Kidney (tissue), 14 donors: Measurements from ENCODE around the gene SFTPA1. TPM values are rescaled to one million over a fixed set of nuclear protein-coding genes. Genes with fewer than 3 reads are reported as not detected.
"Not testable (repeated sequence)": the region's sequence is repeated elsewhere in the genome, so short reads cannot be mapped to it uniquely, and the experiment has no call there.

Source experiments
- DNase-seq, 5 donors: peaks; one replicate each; pipeline ENCODE4 v3.0.0-alpha.2; 2013 to 2020
- FAIRE-seq: peaks from 2 replicates; lab custom pipeline; 2012; peaks lifted over from hg19 to GRCh38; lab: Jason Lieb, UNC
- H3K27ac ChIP-seq, 2 donors: one replicate each; pipeline ENCODE4 v1.7.0; 2013; ENCODE audit warnings: low read depth in 2 of 2, low read length in 2 of 2, inconsistent platforms in 1 of 2
- H3K27me3 ChIP-seq: one replicate; pipeline ENCODE4 v1.7.1; 2013; ENCODE audit warnings: low read length, inconsistent platforms; ENCODE audit not compliant: control insufficient read depth, insufficient read depth
- H3K36me3 ChIP-seq, 3 donors: one replicate each; pipeline versions ENCODE4 v1.7.0 to v1.7.1; 2013; ENCODE audit warnings: low read length in 3 of 3, control low read depth in 1 of 3, inconsistent platforms in 1 of 3; ENCODE audit not compliant: insufficient read depth in 3 of 3, control insufficient read depth in 2 of 3
- H3K4me1 ChIP-seq, 3 donors: one replicate each; pipeline versions ENCODE4 v1.7.0 to v1.7.1; 2013; ENCODE audit warnings: low read length in 3 of 3, inconsistent platforms in 1 of 3, low read depth in 1 of 3; ENCODE audit not compliant: control insufficient read depth in 2 of 3, insufficient read depth in 2 of 3
- H3K4me3 ChIP-seq, 3 donors: one replicate each; pipeline versions ENCODE4 v1.7.0 to v1.8.1; 2013; ENCODE audit warnings: low read length in 3 of 3, control low read depth in 1 of 3, inconsistent platforms in 1 of 3
- H3K9ac ChIP-seq, 3 donors: one replicate each; pipeline versions ENCODE4 v1.7.0 to v1.7.1; 2013; ENCODE audit warnings: low read length in 3 of 3, control low read depth in 1 of 3, inconsistent platforms in 1 of 3
- H3K9me3 ChIP-seq, 3 donors: one replicate each; pipeline versions ENCODE4 v1.7.0 to v1.7.1; 2013; ENCODE audit warnings: low read length in 3 of 3, control low read depth in 1 of 3, inconsistent platforms in 1 of 3; ENCODE audit not compliant: control insufficient read depth in 2 of 3, insufficient read depth in 1 of 3
- CTCF ChIP-seq: IDR thresholded peaks from 3 replicates; pipeline ENCODE4 v1.5.1; 2012; ENCODE audit warnings: mild to moderate bottlenecking, moderate library complexity, borderline replicate concordance; ENCODE audit not compliant: insufficient read depth; ENCODE audit errors: extremely low read depth
- intact Hi-C: fragments of 100-400 bp; cut with DNase I; formaldehyde crosslinking; loops from one replicate; pipeline ENCODE4 v1.11.1; 2022
- polyA plus RNA-seq: library from polyadenylated mRNA; stranded (reverse); fragments of 350-450 nt; fragmentation: Illumina TruSeq; extraction: RNeasy Lipid Tissue Mini Kit (QIAGEN cat#74804); gene quantifications from one replicate; pipeline ENCODE4 v1.2.3, GENCODE V29; 2014; ENCODE audit warnings: low read depth, low replicate concordance; ENCODE audit not compliant: insufficient read depth
- total RNA-seq: library from RNA; stranded (reverse); fragmentation: NEBNext Ultra II Directional; extraction: Animal tissue kit (Norgen Biotek cat#: 25700); gene quantifications from one replicate; pipeline ENCODE4 v1.2.1, GENCODE V29; 2021
- donor health status: control.
- donor health status: control.
- donor health status: control.
- donor health status: control.
- donor health status: control.
- donor health status: DM: yes; HTN: yes; CAD: no.
- donor health status: Normal renal cell carcinoma (clear cell type).

The SFTPA1 gene
- total and polyA plus RNA-seq, 2 donors from 2014 or later, result not detected

- peaks cover 0 to 10% (median 0%) of the 10 kb centered on the region in 3 donors for H3K9me3 ChIP-seq
- no peak overlapping the region for H3K4me3 ChIP-seq
- no peaks in the 10 kb centered on the region for H3K27me3 ChIP-seq
- no peak overlapping the region for H3K9ac ChIP-seq
- no peak for TF ChIP-seq CTCF
- intact Hi-C loops, result no loop called here
- DNase-seq (no peak), FAIRE-seq (no peak)
- H3K4me1 ChIP-seq, result no peaks in the 10 kb centered on the region
- H3K27ac ChIP-seq, result no peak overlapping the region
- no peaks in the 10 kb centered on the region for H3K36me3 ChIP-seq
Measured at GRCh38 chr10:79595510-79595909, 15.2 kb upstream of the SFTPA1 start.

DNA sequence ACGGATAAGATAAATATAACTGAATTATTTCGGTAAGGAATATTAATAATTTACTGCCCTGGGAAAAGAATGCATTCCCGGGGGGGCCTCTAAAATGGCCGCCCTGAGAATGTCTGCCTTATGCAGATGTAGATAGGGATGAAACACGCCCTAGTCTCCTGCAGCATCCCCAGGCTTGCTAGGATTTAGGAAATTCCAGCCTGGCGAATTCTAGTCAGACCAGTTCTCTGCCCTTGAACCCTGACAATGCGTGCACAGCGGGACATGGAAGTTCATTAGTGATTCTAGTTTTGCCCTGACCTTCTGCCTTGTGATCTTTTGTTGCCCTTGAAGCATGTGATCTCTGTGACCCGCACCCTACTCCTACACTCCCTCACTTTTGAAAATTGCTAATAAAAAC is 11.1 kb upstream of the SFTPA1 start:
- DNase-seq, FAIRE-seq, H3K4me1 ChIP-seq, H3K4me3 ChIP-seq, intact Hi-C loops, H3K9ac ChIP-seq, H3K27me3 ChIP-seq, H3K27ac ChIP-seq, H3K36me3 ChIP-seq: not testable (repeated sequence)
- H3K9me3 ChIP-seq, result peaks cover 0 to 16% (median 0%) of the 10 kb centered on the region in 3 donors

DNA sequence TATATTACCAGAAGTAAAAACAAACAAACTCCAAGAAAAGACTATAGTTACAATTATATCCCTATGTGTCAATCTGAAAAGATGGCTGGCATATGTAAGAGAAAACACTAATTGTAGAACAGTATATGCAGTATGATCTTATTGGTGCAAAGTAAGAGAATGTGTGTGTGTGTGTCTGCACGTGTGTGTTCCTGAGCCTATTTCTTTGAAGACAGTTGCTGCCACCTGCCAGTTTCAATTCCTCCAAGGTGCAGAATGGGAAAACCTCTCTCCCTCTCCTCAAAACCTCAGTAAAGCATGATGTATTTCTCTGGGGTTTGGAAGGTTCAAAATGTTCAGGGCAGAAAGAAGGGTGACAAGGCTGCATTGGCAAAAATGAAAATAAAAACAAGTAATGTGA is 8.8 kb upstream of the SFTPA1 start:
- Histone ChIP-seq H3K4me1 (no peaks in the 10 kb centered on the region), H3K9me3 (peaks cover 0 to 16% (median 0%) of the 10 kb centered on the region in 3 donors), H3K4me3 (no peak overlapping the region), H3K36me3 (no peaks in the 10 kb centered on the region), H3K27ac (no peak overlapping the region), H3K27me3 (no peaks in the 10 kb centered on the region), H3K9ac (no peak overlapping the region)
- no peak for DNase-seq
- FAIRE-seq, result no peak
- no peak for TF ChIP-seq CTCF
- intact Hi-C loops, result no loop called here

DNA sequence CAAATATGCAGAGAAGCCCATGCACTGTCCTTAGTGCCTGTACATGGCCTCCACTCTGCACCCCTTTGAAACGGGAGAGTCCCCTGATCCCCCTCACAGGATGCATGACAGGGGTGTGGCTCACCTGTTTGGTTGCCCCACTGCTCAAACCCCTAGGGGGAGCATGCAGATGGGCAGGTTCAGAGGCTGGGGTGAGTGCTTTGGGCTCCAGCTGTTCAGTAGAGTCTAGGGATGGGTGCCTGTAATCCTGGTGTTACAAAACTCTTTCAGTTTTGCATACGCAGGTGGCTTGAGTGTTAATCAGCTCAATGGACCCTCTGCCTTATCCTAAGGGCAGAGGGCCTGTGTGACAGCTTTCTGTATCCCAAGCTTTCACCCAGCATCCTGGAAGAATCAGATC is 7.8 kb upstream of the SFTPA1 start:
- Histone ChIP-seq H3K36me3 (no peaks in the 10 kb centered on the region), H3K9ac (no peak overlapping the region), H3K4me1 (no peaks in the 10 kb centered on the region), H3K9me3 (peaks cover 0 to 8% (median 0%) of the 10 kb centered on the region in 3 donors), H3K27ac (no peak overlapping the region), H3K4me3 (no peak overlapping the region), H3K27me3 (no peaks in the 10 kb centered on the region)
- DNase-seq (no peak), FAIRE-seq (no peak)
- intact Hi-C loops, result no loop called here
- TF ChIP-seq CTCF, result no peak
